GM21723 (cell line): ENCODE results near the gene SCNN1A.

Experiments used
- ATAC-seq: cut with Tn5 transposase; IDR thresholded peaks from one replicate; pipeline ENCODE4 v1.9.1; 2021; ENCODE audit warnings: mild to moderate bottlenecking, moderate library complexity; ENCODE audit not compliant: unreplicated experiment

The SCNN1A gene

DNA sequence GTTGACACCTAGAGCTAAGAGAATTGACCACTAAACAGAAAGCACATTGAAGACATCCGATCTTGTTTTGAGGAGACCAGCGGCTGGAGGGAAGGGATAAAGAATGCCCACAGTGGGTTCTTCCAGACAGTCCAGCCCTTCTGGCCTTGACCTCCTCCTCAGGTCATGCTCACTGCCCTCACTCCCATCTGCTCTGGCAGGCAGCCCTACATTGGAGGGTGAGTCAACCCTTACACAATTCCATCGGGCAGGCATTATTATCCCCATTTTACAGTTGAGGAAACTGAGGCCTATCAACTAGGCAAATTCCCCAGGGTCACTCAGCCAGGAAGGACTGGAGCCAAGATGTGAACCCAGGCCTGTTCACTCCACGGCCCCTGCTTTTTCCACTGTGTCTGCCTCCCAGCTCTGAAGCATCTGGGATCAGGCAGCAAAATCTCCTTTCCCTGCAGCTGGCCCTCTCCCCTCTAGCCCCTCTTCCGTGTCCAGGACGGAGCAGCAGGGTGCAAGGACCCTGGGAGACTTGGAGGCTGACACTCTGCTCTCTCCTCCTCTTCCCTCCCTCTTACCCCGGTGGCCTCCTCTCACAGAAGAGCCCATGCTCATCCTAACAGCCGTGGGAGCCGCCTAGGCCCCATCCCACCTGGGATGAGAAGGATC lies 5.3 kb downstream of the SCNN1A start:
- no peak for ATAC-seq

DNA sequence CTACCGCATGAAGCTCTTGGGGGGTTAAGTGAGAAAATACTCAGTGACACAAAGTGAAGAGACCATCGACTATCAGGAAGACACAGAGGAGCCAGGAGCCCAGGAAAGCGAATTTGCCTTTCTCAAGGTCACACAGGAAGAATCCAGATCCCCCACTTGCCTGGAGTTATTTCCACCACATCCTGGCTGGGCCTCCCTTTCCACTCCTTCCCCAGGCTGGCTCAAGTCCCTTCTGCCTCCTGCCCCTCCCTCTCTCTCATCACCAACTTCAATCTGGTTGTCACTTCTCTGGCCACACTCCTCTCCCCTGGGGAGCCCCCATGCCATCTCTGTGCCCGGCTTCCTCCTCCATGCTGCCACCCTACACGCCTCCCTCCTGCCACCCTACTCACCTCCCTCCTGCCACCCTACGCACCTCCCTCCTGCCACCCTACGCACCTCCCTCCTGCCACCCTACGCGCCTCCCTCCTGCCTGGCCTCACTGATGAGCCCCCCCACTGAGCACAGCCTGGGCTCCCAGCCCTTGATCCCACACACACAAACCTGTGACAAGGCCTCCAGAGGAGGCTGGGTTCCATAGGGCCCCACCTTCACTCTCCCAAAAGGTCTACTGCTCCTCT lies 6.3 kb downstream of the SCNN1A start:
- ATAC-seq, result no peak

DNA sequence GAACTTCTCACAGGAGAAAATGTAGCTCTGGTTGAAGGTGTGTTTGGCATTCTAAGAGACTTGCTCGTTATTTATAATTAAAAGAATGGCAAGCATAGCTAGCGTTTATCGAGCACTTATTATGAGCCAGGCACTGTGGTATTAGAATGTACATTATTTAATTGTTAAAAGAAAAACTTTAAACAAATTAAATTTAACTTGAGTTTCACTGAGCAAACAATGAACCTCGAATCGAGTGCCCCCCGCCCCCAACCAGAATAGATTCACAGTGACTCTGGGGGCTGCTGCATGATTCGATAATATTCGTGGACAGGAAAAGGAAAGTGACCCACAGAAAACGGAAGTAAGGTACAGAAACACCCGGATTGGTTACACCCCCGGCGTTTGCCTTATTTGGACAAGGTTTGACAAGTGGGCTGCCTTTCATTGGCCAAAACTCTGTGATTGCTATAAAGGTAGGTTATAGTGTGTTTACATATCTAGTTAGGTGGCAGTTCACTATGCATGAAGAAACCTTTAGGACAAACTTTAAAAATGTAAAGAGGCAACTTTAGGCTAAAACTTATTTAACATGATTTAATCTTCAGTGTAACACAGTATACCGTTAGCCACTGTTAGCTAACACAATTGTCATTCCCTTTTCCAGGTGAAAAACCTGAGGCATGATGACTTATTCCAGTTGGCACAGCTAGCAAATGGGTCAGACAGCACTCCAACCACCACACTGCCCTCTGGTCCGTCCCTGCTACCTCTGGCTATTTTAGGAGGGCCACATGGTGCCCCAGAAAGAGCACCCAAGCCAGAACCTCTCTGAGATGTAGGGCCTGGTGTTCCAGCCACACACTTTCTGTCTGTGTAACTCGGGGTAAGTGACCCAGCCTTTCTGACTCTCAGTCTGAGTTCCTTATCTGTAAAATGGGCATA lies 7.1 kb downstream of the SCNN1A start:
- no peak for ATAC-seq

DNA sequence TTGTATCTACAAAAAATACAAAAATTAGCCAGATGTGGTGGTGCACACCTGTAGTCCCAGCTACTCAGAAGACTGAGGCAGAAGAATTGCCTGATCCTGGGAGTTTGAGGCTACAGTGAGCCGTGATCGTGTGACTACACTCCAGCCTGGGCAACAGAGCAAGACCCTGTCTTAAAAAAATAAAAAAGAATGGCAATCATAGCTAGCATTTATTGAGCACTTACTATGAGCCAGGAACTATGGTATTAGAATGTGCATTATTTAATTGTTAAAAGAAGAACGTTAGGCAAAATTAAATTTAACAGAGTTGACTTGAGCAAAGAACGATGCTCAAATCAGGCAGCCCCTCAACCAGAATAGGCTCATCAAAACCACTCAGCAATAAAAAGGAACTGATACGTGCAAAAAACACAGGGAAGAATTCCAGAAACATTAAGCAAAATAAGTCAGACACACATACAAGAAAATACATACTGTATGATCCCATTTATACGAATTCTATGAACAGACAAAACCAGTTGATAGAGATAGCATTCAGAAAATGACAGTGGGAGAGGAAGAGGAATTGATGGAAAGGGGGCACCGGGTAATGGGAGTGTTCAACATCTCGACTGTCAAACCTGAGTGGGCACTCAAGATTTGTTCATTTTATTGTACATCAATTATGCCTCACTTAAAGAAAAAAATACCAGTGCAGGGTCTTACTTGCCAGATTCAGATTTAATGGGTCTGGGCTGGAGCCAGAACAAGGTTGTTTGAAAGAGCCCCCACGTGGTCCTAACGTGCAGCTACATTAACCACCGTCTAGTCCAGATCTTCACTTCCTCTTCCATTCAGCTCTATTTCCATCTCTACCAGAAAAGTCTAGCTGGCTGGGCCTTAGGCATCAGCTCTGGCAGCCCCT lies 8.0 kb downstream of the SCNN1A start:
- no peak for ATAC-seq

DNA sequence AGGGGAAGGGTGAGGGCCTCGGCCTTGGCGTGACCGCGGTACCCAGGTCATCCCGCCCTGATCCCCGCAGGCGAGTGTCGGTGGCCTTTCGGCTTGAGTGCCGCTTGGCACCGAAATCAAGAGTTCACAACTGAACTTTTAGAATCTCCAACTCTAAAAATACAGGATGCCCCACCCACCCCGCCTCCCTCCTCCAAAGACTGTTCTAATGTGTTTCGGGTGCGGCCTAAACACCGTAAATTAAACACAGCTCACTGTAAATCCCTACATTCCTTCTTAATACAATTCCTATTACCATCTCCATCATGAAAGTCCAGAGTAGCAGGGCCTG lies 11.4 kb downstream of the SCNN1A start:
- no peak for ATAC-seq

DNA sequence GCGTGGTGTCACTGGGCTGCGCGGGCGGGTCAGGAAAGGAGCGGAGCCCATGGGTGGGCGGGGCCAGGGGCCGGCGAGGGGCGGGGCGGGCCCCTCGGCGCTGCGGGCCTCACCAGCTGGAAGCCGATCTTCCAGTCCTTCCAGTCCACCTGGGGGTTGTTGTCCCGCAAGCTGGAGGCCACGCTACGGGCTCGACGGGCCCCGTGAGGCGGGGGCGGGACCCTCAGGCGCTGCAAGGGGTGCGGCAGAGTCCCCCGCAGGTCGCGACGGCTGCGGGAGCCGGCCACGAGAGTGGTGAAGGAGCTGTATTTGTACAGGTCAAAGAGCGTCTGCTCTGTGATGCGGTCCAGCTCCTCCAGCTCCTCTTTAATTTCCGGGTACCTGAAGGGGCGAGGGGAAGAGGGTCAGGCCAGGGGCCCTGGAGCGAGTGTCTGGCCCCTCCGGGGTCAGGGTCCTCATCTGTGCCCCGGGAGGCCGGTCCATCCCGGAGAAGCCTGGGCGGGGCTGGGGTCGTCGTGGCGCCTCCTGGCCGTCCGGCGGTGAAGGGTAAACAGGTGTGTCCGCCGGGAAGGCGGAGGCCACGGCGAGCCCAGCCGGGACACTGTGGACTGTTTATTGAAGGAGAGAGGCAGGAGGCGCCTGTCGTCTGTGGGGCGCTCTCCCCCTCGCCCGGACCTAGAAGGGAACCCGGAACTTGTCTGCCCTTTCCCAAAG lies 11.9 kb downstream of the SCNN1A start:
- ATAC-seq, result no peak

DNA sequence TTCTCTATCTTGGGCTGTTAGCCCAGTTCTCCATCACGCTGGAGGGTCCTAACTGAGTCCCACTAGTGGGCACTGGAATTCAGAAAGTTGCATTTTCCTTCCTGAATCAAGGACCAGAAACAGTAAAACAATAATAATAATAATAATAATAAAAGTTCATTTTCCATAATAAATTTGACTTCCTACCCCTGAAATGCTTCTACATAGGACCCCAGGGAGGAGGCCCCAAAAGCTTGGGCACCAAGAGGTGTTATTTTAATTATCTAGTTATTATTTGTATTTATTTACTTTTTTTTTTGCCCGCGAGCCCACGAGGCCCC lies 12.4 kb downstream of the SCNN1A start:
- no peak for ATAC-seq

DNA sequence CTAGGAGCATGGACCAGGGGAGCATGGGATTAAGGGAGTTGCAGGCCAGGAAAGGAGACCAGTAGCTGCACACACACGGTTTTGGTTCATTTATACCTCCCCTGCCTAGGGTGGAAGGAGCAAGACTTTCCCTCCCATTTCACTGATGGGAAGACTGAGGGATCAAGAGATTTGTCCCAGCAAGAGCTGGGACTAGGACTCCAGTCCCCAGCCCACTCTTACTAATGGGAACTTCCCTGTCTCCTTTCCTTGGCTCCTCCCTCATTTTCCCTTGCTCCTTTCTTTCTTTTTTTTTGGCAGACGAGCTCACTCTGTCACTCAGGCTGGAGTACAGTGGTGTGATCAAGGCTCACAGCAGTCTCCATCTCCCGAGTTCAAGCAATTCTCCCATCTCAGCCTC lies 13.0 kb downstream of the SCNN1A start:
- ATAC-seq, result no peak

DNA sequence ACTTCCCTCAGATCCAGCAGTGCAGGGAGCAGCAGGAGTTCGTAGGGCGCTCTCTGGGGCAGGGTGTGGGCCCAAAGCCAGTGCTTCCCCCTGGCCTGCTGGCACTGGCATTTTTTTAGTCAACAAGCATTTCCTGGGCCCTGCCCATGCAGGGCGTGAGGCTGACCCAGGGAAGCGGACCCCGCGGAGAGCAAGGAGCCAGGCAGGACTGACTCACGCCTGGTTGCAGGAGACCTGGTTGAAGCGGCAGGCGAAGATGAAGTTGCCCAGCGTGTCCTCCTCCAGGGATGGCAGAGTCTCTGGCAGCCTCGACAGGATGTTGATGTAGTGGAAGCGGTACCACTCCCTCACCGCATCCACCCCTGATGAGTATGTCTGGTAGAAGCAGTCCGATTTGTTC lies 13.5 kb downstream of the SCNN1A start:
- no peak for ATAC-seq

DNA sequence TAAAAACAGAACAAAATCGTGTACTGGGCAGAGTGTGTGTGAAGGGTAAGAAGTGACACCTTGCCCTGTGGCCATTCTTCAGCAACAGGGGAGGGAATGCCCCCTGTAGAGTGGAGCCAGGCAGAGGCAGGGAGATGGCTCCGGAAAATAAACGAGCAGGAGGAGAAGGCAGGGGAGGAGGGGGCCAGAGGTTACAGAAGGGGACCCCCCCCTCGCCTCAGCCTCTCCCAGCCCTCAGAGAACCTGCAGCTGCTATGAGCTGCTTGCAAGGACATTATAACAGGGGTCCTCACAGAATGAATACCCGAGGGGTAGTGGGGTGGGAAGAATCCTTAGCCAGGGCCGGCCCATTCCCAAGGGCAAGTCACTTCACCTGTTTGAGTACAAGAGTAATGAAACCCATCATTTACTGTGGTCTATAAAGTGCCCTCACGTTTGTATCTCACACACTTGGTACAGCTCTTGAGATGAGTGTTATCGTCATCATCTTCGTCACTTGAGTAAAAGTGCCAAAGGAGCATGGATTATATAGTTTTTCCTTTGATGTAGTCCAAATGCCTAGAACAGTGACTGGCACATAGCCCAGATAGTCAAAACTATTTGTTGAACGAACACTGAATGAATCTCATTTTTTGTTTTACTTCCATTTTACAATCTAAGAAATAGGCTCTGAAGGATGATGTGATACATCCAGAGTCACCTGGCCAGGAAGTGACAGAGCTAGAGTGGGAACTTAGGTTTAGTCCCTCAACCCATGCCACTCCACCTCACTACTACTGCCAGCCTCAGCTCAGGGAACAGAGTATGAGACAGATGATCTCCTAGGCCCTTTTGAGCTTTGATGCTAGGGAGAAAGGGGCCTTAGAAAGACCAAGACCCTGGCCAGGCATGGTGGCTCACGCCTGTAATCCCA lies 14.5 kb downstream of the SCNN1A start:
- ATAC-seq, result no peak

DNA sequence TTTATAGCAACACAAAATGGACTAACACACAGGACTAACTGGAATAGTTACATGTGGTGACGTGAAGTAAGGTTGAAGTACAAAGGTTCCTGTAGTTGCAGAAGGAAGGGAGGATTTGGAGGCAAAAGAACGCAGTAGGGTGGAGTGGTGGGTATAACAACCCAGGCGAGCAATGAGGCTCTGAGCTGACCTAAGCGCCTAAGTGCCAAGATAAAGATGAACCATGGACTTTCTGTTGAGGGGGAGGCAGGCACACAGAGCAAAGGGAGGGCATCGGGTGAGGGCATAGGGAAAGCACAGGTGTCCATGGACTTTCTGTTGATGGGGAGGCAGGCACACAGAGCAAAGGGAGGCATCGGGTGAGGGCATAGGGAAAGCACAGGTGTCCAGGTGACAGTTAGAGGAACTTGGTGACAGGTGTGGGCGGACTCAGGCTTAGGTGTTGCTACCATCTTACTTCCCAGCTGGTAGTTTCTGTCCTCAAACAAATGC lies 15.2 kb downstream of the SCNN1A start:
- no peak for ATAC-seq

DNA sequence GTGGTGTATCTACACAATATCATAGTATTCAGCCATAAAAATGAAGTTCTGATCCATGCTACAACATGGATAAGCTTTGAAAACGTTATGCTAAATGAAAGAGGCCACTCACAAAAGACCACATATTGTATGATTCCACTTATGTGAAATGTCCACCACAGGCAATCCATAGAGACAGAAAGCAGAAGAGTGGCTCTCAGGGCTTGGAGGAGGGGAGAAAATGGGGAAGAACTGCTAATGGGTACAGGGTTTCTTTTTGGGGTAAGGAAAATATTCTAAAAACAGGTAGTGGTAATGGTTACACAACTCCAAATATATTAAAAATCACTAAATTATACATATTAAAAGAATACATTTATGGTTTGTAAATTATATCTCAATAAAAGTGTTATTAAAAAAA lies 16.5 kb downstream of the SCNN1A start:
- no peak for ATAC-seq

DNA sequence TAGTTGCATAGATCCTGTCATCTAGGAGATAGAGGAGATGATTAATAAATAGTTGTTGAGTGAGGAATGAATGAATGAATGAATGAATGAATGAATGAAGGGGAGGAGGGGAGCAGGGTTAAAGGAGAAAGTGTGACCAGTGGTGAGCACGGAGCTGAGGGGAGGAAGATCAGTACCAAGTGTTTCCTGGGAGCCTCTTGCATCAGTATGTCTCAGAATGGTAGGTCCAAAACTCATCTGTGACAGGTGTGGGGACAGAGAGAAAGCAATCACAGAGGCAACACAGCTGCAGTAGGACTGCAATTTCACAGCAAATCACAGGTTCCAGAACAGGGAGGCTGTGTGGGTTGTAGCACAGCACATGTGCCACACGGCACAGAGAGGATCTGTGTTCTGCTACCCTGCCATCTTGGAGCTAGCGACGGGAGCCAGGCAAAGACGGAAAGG lies 19.0 kb downstream of the SCNN1A start:
- ATAC-seq, result no peak

DNA sequence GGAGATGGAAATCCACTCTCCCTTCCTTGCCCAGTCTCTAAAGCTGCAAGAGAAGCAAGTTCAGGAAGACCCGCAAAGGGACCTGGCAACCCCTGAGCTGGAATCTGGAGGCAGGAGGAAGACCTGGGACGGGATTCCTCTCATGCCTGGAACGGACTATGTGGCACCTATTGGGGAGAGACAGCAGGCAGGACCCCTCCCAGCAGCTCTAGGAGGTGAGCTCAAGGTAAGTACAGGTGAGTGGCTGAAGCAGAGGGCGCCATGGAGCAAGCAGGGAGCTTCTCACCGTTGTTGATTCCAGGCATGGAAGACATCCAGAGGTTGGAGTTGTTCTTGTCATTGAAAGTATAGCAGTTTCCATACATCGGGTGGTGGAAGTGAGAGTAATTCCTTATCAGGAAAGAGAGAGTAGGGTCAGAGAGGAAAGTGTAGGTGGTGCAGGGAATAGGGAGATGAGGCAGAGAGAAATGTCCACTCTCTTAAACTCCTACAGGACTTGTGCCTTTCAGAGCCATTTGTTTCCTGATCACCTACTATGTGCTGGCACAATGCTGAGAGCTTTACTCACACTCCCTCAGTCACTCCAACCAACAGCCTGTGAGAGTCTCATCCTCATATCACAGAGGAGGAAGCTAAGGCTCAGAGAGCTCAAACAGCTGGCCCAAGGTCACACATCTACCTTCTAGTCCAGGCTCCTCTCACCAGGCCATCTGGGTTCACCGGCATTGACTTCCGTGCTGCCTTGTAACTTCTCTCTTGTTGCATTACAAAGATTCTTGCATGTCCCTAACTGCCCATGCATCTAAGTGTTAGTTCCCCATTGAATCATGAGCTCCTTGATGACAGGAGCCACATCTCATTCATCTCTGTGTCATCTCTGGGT lies 19.6 kb downstream of the SCNN1A start:
- no peak for ATAC-seq

DNA sequence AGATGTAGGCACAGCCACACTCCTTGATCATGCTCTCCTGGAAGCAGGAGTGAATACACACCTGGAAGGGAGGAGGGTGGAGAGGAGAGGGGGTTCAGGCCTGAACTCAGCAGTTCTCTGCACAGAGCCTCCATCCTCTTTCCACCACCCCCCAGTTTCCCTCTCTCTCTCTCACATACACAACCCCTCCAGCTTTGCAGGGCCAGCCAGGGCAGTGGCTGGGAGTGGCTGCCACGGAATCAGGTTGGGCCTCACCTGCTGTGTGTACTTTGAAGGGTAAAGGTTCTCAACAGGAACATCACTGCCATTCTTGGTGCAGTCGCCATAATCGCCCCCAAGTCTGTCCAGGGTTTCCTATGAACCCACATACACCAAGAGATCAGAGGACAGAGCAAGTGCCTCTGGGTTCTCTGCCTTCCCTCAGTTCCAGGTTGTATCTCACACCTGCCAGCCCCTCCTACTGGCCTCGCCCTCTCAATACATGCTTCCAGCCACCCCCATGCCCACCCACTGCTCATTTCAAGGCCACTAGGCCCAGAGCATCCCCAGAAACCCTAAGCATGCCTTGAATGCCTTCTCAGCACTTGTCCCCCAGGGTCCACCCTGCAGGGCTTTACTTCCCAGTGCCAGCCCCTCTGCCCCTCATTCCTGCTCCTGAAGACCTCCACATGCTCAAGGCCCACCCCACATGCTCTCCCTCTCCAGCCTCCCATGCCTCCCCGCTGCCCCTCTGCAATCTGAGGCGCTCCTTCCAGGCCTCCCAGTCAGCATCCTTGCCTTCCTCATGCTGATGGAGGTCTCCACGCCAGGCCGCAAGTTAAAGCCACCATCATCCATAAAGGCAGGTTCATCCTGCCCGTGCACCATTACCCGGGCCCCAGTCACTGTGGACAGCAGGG lies 20.6 kb downstream of the SCNN1A start:
- ATAC-seq, result no peak

DNA sequence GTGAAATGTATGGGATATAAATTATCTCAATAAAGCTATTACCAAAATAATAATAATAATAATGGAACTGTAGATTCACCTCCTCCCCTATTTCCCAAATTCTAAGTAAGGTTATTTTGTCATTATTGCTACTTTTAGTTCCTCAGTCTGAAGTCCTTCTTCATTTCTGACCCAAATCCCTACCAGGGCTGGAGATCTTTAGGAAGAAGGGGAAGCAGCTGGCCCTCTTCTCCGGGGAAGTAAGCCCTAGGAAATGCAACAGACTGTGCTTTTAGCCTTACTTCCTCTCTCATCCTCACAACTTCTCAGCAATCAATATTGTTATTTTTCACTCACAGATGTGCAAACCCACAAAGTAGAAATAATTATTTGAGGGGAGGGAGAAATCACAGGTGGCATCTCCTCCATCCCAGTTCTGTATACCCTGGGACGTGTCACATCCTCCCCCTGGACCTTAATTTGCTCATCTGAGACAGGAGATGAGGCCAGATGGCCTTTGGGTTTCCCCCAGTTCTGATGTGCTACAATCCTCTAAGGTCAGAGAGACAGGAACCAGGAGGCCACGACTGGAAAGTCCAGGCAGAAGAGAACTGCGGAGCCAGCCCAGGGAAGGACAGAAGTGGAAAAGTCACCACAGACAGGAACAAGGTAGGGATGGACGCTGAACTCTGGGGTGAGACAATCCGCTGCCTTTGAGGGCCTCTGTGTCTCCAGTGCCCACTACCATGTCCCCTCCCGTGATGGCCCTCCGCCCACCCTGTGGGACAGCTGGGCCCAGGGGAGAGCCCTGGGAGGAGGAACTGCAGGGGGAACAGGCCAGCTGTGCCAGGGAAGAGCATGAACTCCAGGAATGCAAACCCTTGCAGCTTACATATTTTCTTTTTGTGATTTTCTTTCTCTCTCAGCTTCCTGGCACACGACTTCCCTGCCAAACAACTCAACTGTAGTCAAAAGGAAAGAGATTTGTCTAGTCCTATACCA lies 22.9 kb downstream of the SCNN1A start:
- ATAC-seq, result no peak
